Progenitor cell of endocrine pancreas (in vitro differentiated cells): Measurements from ENCODE around the gene CHID1. TPM values are rescaled to one million over a fixed set of nuclear protein-coding genes. Genes with fewer than 3 reads are reported as not detected.

Source experiments
- DNase-seq: peaks from one replicate; pipeline ENCODE4 v3.0.0; 2021; ENCODE audit warnings: low spot score; ENCODE audit not compliant: unreplicated experiment
- H3K27ac Mint-ChIP-seq: 2 replicates; pipeline ENCODE4 v1.8.0; 2021; ENCODE audit warnings: mild to moderate bottlenecking, moderate library complexity, mixed read lengths
- H3K27me3 Mint-ChIP-seq: 2 replicates; pipeline ENCODE4 v1.8.0; 2021; ENCODE audit warnings: mixed read lengths
- H3K36me3 Mint-ChIP-seq: 2 replicates; pipeline ENCODE4 v1.8.0; 2022; ENCODE audit warnings: mixed read lengths; ENCODE audit not compliant: insufficient read depth
- H3K4me1 Mint-ChIP-seq: 2 replicates; pipeline ENCODE4 v1.8.0; 2021; ENCODE audit warnings: low read depth, mixed read lengths
- H3K4me3 Mint-ChIP-seq: 2 replicates; pipeline ENCODE4 v1.8.0; 2021; ENCODE audit warnings: low read depth, mild to moderate bottlenecking, moderate library complexity, mixed read lengths
- H3K9me3 Mint-ChIP-seq: 2 replicates; pipeline ENCODE4 v1.8.0; 2021; ENCODE audit warnings: low read depth, mixed read lengths
- CTCF ChIP-seq: fragments of 200-600 bp; sonication (generic); IDR thresholded peaks from one replicate; pipeline ENCODE4 v1.5.0; 2021; ENCODE audit warnings: antibody characterized with exemption, mild to moderate bottlenecking; ENCODE audit not compliant: unreplicated experiment
- total RNA-seq: library from RNA; stranded (reverse); gene quantifications from 2 replicates; pipeline ENCODE4 v1.2.1, GENCODE V29; 2021

The CHID1 gene
- total RNA-seq, 1 donor from 2014 or later: 87.0 TPM

GRCh38 chr11:890794-891540 lies 19.6 kb downstream of the CHID1 start:
- Mint-ChIP-seq H3K4me3 (no peak overlapping the region), H3K27me3 (no peaks in the 10 kb centered on the region), H3K4me1 (no peaks in the 10 kb centered on the region), H3K27ac (no peak overlapping the region), H3K36me3 (peaks cover 4% of the 10 kb centered on the region), H3K9me3 (no peaks in the 10 kb centered on the region)
- TF ChIP-seq CTCF: no peak
- DNase-seq: no peak

GRCh38 chr11:889687-890475 lies 20.7 kb downstream of the CHID1 start:
- H3K4me3 Mint-ChIP-seq: no peak overlapping the region
- H3K27ac Mint-ChIP-seq: no peak overlapping the region

GRCh38 chr11:889257-889656 lies 21.4 kb downstream of the CHID1 start:
- Mint-ChIP-seq H3K27me3 (no peaks in the 10 kb centered on the region), H3K27ac (no peak overlapping the region), H3K36me3 (peaks cover 6% of the 10 kb centered on the region), H3K4me3 (no peak overlapping the region), H3K9me3 (no peaks in the 10 kb centered on the region), H3K4me1 (no peaks in the 10 kb centered on the region)
- no peak for TF ChIP-seq CTCF
- DNase-seq: no peak

More at GRCh38 chr11:889687-890475, 20.7 kb downstream of the CHID1 start:
- H3K4me1 Mint-ChIP-seq: no peaks in the 10 kb centered on the region
- H3K9me3 Mint-ChIP-seq: no peaks in the 10 kb centered on the region
- DNase-seq: no peak
- H3K27me3 Mint-ChIP-seq: no peaks in the 10 kb centered on the region
- no peak for TF ChIP-seq CTCF
- peaks cover 6% of the 10 kb centered on the region for H3K36me3 Mint-ChIP-seq

- no peak for DNase-seq
- peaks cover 6% of the 10 kb centered on the region for H3K36me3 Mint-ChIP-seq
- H3K27me3 Mint-ChIP-seq: no peaks in the 10 kb centered on the region
- no peak for TF ChIP-seq CTCF
- H3K27ac Mint-ChIP-seq: no peak overlapping the region
- H3K9me3 Mint-ChIP-seq: no peaks in the 10 kb centered on the region
- H3K4me3 Mint-ChIP-seq: no peak overlapping the region
- H3K4me1 Mint-ChIP-seq: no peaks in the 10 kb centered on the region
Measured at GRCh38 chr11:888310-889212, 22.0 kb downstream of the CHID1 start.

- Mint-ChIP-seq H3K36me3 (peaks cover 6% of the 10 kb centered on the region), H3K27ac (no peak overlapping the region), H3K27me3 (no peaks in the 10 kb centered on the region), H3K4me3 (no peak overlapping the region), H3K4me1 (no peaks in the 10 kb centered on the region), H3K9me3 (no peaks in the 10 kb centered on the region)
- DNase-seq: no peak
- no peak for TF ChIP-seq CTCF
Measured at GRCh38 chr11:887589-887988, 23.0 kb downstream of the CHID1 start.
